ENCODE results near the gene RNF34.

The RNF34 gene

GRCh38 chr12:121388421-121388981, 11.4 kb upstream of the RNF34 start:
- no peak overlapping the region for H3K27ac ChIP-seq (ENCODE audit: insufficient read depth, low read length, poor library complexity, severe bottlenecking)
- H3K9me3 ChIP-seq (ENCODE audit: control insufficient read depth, low read length), result no peaks in the 10 kb centered on the region
- H3K4me1 ChIP-seq (ENCODE audit: control insufficient read depth, insufficient read depth, low read length, poor library complexity, severe bottlenecking), result peaks cover 6% of the 10 kb centered on the region
- no peak overlapping the region for H3K4me3 ChIP-seq (ENCODE audit: insufficient read depth, low read depth, low read length, poor library complexity, severe bottlenecking)
- no peak for DNase-seq
- no peaks in the 10 kb centered on the region for H3K27me3 ChIP-seq (replicated peaks; ENCODE audit: control insufficient read depth, insufficient read depth, low read length, poor library complexity, severe bottlenecking)
- H3K36me3 ChIP-seq (ENCODE audit: control insufficient read depth, insufficient read depth, low read length), result no peaks in the 10 kb centered on the region

- H3K27me3 ChIP-seq (replicated peaks; ENCODE audit: control insufficient read depth, insufficient read depth, low read length, poor library complexity, severe bottlenecking), result no peaks in the 10 kb centered on the region
- H3K36me3 ChIP-seq (ENCODE audit: control insufficient read depth, insufficient read depth, low read length), result no peaks in the 10 kb centered on the region
- no peak for DNase-seq
- H3K4me3 ChIP-seq (ENCODE audit: insufficient read depth, low read depth, low read length, poor library complexity, severe bottlenecking), result no peak overlapping the region
- no peak overlapping the region for H3K27ac ChIP-seq (ENCODE audit: insufficient read depth, low read length, poor library complexity, severe bottlenecking)
- peaks cover 6% of the 10 kb centered on the region for H3K4me1 ChIP-seq (ENCODE audit: control insufficient read depth, insufficient read depth, low read length, poor library complexity, severe bottlenecking)
- H3K9me3 ChIP-seq (ENCODE audit: control insufficient read depth, low read length), result no peaks in the 10 kb centered on the region
Measured at GRCh38 chr12:121390856-121391255, 9.1 kb upstream of the RNF34 start.

- H3K27ac ChIP-seq (ENCODE audit: insufficient read depth, low read length, poor library complexity, severe bottlenecking), result no peak overlapping the region
- peak overlapping the region; percentile 23 for H3K4me3 ChIP-seq (ENCODE audit: insufficient read depth, low read depth, low read length, poor library complexity, severe bottlenecking)
Measured at GRCh38 chr12:121391619-121392324, 8.1 kb upstream of the RNF34 start.

GRCh38 chr12:121392325-121392716, 7.6 kb upstream of the RNF34 start:
- H3K4me1 ChIP-seq (ENCODE audit: control insufficient read depth, insufficient read depth, low read length, poor library complexity, severe bottlenecking), result peaks cover 6% of the 10 kb centered on the region
- no peak overlapping the region for H3K27ac ChIP-seq (ENCODE audit: insufficient read depth, low read length, poor library complexity, severe bottlenecking)
- no peak overlapping the region for H3K4me3 ChIP-seq (ENCODE audit: insufficient read depth, low read depth, low read length, poor library complexity, severe bottlenecking)

More at GRCh38 chr12:121391619-121392324, 8.1 kb upstream of the RNF34 start:
- Histone ChIP-seq H3K9me3 (ENCODE audit: control insufficient read depth, low read length) (no peaks in the 10 kb centered on the region), H3K4me1 (ENCODE audit: control insufficient read depth, insufficient read depth, low read length, poor library complexity, severe bottlenecking) (peaks cover 6% of the 10 kb centered on the region), H3K27me3 (replicated peaks; ENCODE audit: control insufficient read depth, insufficient read depth, low read length, poor library complexity, severe bottlenecking) (no peaks in the 10 kb centered on the region), H3K36me3 (ENCODE audit: control insufficient read depth, insufficient read depth, low read length) (no peaks in the 10 kb centered on the region)
- no peak for DNase-seq

GRCh38 chr12:121397521-121397920, 2.4 kb upstream of the RNF34 start:
- H3K27ac ChIP-seq (ENCODE audit: insufficient read depth, low read length, poor library complexity, severe bottlenecking), result no peak overlapping the region
- H3K9me3 ChIP-seq (ENCODE audit: control insufficient read depth, low read length), result no peaks in the 10 kb centered on the region
- no peak for DNase-seq
- H3K36me3 ChIP-seq (ENCODE audit: control insufficient read depth, insufficient read depth, low read length), result no peaks in the 10 kb centered on the region
- H3K4me1 ChIP-seq (ENCODE audit: control insufficient read depth, insufficient read depth, low read length, poor library complexity, severe bottlenecking), result peaks cover 15% of the 10 kb centered on the region
- H3K27me3 ChIP-seq (replicated peaks; ENCODE audit: control insufficient read depth, insufficient read depth, low read length, poor library complexity, severe bottlenecking), result no peaks in the 10 kb centered on the region
- H3K4me3 ChIP-seq (ENCODE audit: insufficient read depth, low read depth, low read length, poor library complexity, severe bottlenecking), result no peak overlapping the region

More at GRCh38 chr12:121392325-121392716, 7.6 kb upstream of the RNF34 start:
- no peaks in the 10 kb centered on the region for H3K9me3 ChIP-seq (ENCODE audit: control insufficient read depth, low read length)
- no peaks in the 10 kb centered on the region for H3K27me3 ChIP-seq (replicated peaks; ENCODE audit: control insufficient read depth, insufficient read depth, low read length, poor library complexity, severe bottlenecking)
- no peaks in the 10 kb centered on the region for H3K36me3 ChIP-seq (ENCODE audit: control insufficient read depth, insufficient read depth, low read length)
- no peak for DNase-seq

GRCh38 chr12:121398355-121398754, 1.6 kb upstream of the RNF34 start:
- no peaks in the 10 kb centered on the region for H3K9me3 ChIP-seq (ENCODE audit: control insufficient read depth, low read length)
- H3K27ac ChIP-seq (ENCODE audit: insufficient read depth, low read length, poor library complexity, severe bottlenecking), result no peak overlapping the region
- DNase-seq, result no peak
- H3K4me3 ChIP-seq (ENCODE audit: insufficient read depth, low read depth, low read length, poor library complexity, severe bottlenecking), result no peak overlapping the region
- H3K4me1 ChIP-seq (ENCODE audit: control insufficient read depth, insufficient read depth, low read length, poor library complexity, severe bottlenecking), result peaks cover 15% of the 10 kb centered on the region
- H3K27me3 ChIP-seq (replicated peaks; ENCODE audit: control insufficient read depth, insufficient read depth, low read length, poor library complexity, severe bottlenecking), result no peaks in the 10 kb centered on the region
- peaks cover under 1% of the 10 kb centered on the region for H3K36me3 ChIP-seq (ENCODE audit: control insufficient read depth, insufficient read depth, low read length)

GRCh38 chr12:121400332-121401139, 618 bp downstream of the RNF34 start:
- Histone ChIP-seq H3K9me3 (ENCODE audit: control insufficient read depth, low read length) (no peaks in the 10 kb centered on the region), H3K4me3 (ENCODE audit: insufficient read depth, low read depth, low read length, poor library complexity, severe bottlenecking) (peak overlapping the region; percentile 95), H3K4me1 (ENCODE audit: control insufficient read depth, insufficient read depth, low read length, poor library complexity, severe bottlenecking) (peaks cover 15% of the 10 kb centered on the region), H3K36me3 (ENCODE audit: control insufficient read depth, insufficient read depth, low read length) (peaks cover 17% of the 10 kb centered on the region), H3K27me3 (replicated peaks; ENCODE audit: control insufficient read depth, insufficient read depth, low read length, poor library complexity, severe bottlenecking) (no peaks in the 10 kb centered on the region), H3K27ac (ENCODE audit: insufficient read depth, low read length, poor library complexity, severe bottlenecking) (peak overlapping the region; percentile 96)
- peak; percentile 27 to 46 (median 34) for DNase-seq

- no peak for DNase-seq
- Histone ChIP-seq H3K9me3 (ENCODE audit: control insufficient read depth, low read length) (no peaks in the 10 kb centered on the region), H3K27ac (ENCODE audit: insufficient read depth, low read length, poor library complexity, severe bottlenecking) (no peak overlapping the region), H3K4me1 (ENCODE audit: control insufficient read depth, insufficient read depth, low read length, poor library complexity, severe bottlenecking) (peaks cover 15% of the 10 kb centered on the region), H3K27me3 (replicated peaks; ENCODE audit: control insufficient read depth, insufficient read depth, low read length, poor library complexity, severe bottlenecking) (no peaks in the 10 kb centered on the region), H3K36me3 (ENCODE audit: control insufficient read depth, insufficient read depth, low read length) (peaks cover 26% of the 10 kb centered on the region), H3K4me3 (ENCODE audit: insufficient read depth, low read depth, low read length, poor library complexity, severe bottlenecking) (no peak overlapping the region)
Measured at GRCh38 chr12:121403721-121404120, 3.8 kb downstream of the RNF34 start.

- DNase-seq, result no peak
- H3K36me3 ChIP-seq (ENCODE audit: control insufficient read depth, insufficient read depth, low read length), result peaks cover 26% of the 10 kb centered on the region
- no peaks in the 10 kb centered on the region for H3K27me3 ChIP-seq (replicated peaks; ENCODE audit: control insufficient read depth, insufficient read depth, low read length, poor library complexity, severe bottlenecking)
- no peaks in the 10 kb centered on the region for H3K9me3 ChIP-seq (ENCODE audit: control insufficient read depth, low read length)
- H3K4me1 ChIP-seq (ENCODE audit: control insufficient read depth, insufficient read depth, low read length, poor library complexity, severe bottlenecking), result peaks cover 15% of the 10 kb centered on the region
- no peak overlapping the region for H3K4me3 ChIP-seq (ENCODE audit: insufficient read depth, low read depth, low read length, poor library complexity, severe bottlenecking)
- H3K27ac ChIP-seq (ENCODE audit: insufficient read depth, low read length, poor library complexity, severe bottlenecking), result no peak overlapping the region
Measured at GRCh38 chr12:121404734-121405133, 4.8 kb downstream of the RNF34 start.

- peaks cover 26% of the 10 kb centered on the region for H3K36me3 ChIP-seq (ENCODE audit: control insufficient read depth, insufficient read depth, low read length)
- peaks cover 15% of the 10 kb centered on the region for H3K4me1 ChIP-seq (ENCODE audit: control insufficient read depth, insufficient read depth, low read length, poor library complexity, severe bottlenecking)
- DNase-seq, result no peak
- no peak overlapping the region for H3K4me3 ChIP-seq (ENCODE audit: insufficient read depth, low read depth, low read length, poor library complexity, severe bottlenecking)
- H3K9me3 ChIP-seq (ENCODE audit: control insufficient read depth, low read length), result no peaks in the 10 kb centered on the region
- no peak overlapping the region for H3K27ac ChIP-seq (ENCODE audit: insufficient read depth, low read length, poor library complexity, severe bottlenecking)
- no peaks in the 10 kb centered on the region for H3K27me3 ChIP-seq (replicated peaks; ENCODE audit: control insufficient read depth, insufficient read depth, low read length, poor library complexity, severe bottlenecking)
Measured at GRCh38 chr12:121405211-121405610, 5.3 kb downstream of the RNF34 start.
